GM12801 (cell line): ENCODE results near the gene TRIM44.

Experiments used
- TF ChIP-seq, protein P1 (sequence below): IDR thresholded peaks from one replicate; pipeline ENCODE4 v1.5.1; 2011; ENCODE audit warnings: control low read depth; ENCODE audit not compliant: insufficient read length; ENCODE audit errors: extremely low read depth

Gene TRIM44

DNA sequence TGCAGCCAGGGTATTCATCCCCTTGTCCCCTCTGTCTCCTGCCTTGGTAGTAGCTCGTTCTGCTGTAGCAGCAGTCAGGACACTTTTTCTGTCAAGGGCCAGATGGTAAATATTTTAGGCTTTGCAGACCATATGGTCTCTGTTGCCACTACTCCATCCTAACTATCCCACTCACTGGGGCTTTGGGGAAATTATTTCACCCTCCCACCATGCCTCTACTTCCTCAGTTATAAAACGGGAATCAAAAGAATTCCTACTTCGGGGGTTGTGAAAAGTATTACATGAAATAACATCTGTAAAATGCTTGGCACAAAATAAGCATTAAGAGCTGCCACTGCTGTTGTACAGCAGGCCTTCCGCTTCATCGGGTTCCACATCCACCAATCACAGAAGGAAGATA lies 191.4 kb downstream of the TRIM44 start:
- TF ChIP-seq, protein P1, sequence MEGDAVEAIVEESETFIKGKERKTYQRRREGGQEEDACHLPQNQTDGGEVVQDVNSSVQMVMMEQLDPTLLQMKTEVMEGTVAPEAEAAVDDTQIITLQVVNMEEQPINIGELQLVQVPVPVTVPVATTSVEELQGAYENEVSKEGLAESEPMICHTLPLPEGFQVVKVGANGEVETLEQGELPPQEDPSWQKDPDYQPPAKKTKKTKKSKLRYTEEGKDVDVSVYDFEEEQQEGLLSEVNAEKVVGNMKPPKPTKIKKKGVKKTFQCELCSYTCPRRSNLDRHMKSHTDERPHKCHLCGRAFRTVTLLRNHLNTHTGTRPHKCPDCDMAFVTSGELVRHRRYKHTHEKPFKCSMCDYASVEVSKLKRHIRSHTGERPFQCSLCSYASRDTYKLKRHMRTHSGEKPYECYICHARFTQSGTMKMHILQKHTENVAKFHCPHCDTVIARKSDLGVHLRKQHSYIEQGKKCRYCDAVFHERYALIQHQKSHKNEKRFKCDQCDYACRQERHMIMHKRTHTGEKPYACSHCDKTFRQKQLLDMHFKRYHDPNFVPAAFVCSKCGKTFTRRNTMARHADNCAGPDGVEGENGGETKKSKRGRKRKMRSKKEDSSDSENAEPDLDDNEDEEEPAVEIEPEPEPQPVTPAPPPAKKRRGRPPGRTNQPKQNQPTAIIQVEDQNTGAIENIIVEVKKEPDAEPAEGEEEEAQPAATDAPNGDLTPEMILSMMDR, result no peak

DNA sequence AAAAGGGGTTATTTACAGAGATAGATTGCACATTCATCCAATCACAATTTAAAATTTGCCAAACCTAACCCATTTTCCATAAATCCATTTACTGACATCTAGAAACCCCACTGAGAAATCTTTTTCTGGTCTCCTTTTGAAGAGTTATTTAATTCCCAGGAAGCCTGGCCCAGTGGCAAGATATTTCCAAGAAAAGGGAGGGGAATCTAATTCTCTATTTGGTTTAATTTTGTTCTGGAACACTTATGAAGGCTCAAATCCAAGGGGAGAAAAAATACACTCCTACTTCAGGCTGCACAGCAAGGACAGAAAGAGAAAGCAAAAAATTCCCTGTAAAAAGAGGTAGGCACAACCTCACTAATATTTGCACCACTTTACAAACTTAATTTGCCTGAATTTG lies 193.1 kb downstream of the TRIM44 start:
- TF ChIP-seq, protein P1, result no peak

DNA sequence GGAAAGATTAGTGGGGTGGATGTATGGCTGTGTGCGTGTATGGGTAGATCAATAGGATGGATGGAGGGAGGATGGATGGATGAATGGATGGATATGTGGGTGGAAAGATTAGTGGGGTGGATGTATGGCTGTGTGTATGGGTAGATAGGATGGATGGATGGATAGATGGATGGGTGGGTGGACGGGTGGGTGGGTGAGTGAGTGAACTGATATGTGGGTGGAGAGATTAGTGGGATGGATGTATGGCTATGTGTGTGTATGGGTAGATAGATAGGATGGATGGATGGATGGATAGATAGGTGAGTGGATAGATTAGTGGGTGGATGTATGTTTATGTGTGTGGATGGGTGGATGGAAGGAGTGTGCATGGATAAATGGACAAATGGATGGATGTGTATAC lies 193.7 kb downstream of the TRIM44 start:
- TF ChIP-seq, protein P1, result no peak

DNA sequence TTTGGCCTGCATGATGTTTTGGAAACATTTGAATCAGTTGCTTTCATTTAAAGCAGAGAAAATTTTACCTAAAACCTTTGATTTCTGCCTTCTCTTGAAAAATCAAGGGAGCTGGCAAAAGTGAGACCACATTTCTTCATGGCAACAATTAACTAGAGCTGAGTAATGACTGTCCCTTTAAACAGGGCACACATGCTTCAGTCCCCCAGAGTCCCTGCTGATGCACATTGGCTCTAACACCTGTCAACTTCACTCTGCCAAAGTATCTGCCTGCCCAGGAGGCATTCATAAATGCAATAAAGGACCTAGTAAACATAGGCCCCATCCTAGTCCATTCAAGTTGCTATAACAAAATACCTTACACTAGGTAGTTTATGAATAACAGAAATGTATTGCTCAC lies 194.2 kb downstream of the TRIM44 start:
- TF ChIP-seq, protein P1, result no peak

DNA sequence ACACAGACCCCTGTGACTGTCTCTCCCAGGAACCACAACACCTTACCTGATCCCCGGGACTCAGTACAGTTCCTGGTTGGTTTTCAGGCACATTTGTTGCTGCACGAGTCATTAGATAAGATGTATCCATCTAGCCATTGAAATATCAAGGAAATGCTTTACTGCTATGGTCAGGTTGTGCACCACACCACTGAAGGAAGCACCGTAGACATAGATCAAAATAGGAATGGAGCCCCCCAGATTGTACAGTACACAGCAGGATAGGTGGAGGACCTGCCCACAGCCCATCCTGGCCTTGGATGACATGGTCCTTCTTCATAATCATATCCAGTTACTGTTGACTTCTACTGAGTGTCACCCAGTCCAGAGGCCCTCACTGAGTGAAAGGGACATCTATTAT lies 195.3 kb downstream of the TRIM44 start:
- TF ChIP-seq, protein P1, result no peak

DNA sequence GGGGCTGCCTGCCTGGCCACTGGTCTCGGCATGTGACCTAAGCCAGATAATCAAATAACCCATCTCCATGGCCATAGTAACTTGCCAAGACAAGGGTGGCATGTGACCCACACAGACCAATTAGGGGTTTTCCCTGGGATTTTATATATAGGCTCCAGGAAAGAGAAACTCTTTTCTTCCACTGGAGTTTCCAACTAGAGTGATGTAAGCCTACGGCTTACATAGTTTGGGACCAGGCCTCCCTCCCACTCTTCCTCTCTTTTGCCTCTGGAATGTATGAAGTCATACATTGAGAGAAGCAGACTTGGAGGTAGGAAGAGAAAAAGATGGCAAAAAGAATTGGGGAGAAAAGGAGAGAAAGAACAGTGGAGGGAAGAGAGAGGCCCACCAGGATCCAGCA lies 196.7 kb downstream of the TRIM44 start:
- TF ChIP-seq, protein P1, result no peak

DNA sequence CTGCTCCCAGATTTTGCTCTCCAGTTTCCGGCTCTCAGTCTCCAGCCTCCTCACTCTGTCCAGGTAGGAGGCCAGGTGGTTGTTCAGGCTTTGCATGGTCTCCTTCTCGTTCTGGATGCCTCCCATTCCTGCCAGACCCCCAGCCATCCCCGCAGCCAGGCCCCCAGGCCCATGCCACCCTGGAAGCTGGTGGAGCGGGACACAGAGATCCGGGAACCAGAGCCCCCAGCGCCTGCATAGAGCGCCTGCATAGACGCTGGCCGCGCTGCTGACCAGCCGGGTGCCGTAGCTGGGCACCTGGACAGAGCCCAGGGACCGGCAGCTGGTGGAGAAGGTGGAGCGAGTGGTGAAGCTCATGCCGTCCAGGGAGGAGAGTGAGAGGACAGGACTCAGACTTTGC lies 198.6 kb downstream of the TRIM44 start:
- TF ChIP-seq, protein P1, result no peak

DNA sequence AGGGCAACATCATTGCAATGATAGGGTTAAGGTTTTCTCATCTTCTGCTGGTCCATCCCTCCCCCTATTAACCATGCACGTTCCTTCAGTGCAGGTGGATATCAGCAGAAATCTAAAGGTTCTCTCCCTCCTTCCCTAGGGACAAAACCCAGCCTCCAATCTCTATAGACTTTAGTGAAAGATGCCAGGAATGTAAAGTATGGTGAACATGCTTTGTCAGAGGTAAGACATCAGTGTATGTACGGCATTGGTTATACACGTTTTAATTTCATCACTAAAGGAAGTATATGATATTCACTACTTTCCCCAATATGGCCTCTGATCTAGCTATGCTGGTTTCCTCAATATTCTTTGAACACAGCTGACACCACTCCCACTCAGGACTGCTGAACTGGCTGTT lies 200.1 kb downstream of the TRIM44 start:
- TF ChIP-seq, protein P1, result no peak
